ENCODE data around the gene CCL11.

DNA sequence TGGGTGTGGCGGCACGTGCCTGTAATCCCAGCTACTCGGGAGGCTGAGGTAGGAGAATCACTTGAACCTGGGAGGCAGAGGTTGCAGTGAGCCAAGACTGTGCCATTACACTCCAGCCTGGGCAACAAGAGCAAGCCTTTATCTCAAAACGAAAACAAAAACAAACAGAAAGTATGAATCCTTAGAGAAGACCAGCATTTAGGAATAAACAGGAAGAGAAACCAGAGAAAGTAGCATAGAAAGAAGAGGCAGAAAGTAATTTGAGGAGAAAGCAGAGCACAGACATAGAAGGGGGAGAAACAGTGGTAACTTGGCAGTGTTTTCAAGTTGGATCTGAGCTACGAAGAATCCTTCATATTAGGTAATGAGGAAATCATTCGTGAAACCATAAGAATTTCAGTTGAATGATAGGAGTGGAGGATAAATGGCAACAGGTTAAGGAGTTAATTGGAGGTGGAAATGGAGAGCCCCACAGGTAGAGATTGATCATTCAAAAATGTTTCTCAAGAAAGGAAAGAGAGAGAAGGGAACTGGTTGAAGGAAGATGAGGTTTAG is 40.1 kb upstream of the CCL11 start:
- TF ChIP-seq, protein P1, sequence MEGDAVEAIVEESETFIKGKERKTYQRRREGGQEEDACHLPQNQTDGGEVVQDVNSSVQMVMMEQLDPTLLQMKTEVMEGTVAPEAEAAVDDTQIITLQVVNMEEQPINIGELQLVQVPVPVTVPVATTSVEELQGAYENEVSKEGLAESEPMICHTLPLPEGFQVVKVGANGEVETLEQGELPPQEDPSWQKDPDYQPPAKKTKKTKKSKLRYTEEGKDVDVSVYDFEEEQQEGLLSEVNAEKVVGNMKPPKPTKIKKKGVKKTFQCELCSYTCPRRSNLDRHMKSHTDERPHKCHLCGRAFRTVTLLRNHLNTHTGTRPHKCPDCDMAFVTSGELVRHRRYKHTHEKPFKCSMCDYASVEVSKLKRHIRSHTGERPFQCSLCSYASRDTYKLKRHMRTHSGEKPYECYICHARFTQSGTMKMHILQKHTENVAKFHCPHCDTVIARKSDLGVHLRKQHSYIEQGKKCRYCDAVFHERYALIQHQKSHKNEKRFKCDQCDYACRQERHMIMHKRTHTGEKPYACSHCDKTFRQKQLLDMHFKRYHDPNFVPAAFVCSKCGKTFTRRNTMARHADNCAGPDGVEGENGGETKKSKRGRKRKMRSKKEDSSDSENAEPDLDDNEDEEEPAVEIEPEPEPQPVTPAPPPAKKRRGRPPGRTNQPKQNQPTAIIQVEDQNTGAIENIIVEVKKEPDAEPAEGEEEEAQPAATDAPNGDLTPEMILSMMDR (conservative IDR thresholded peaks at IDR 0.05; ENCODE audit: low read depth in 2 of 2), result no peak
- TF ChIP-seq POLR2AphosphoS5 (IDR thresholded peaks at IDR 0.05; ENCODE audit: low read depth) (no peak), ZNF331 (CRISPR knock-in tag; IDR thresholded peaks at IDR 0.05; ENCODE audit: low read depth) (no peak), JUNB (IDR thresholded peaks at IDR 0.05; ENCODE audit: unreplicated experiment) (no peak), CREB1 (CRISPR knock-in tag; IDR thresholded peaks at IDR 0.05; ENCODE audit: low read depth) (no peak)
- TF ChIP-seq, protein P2, sequence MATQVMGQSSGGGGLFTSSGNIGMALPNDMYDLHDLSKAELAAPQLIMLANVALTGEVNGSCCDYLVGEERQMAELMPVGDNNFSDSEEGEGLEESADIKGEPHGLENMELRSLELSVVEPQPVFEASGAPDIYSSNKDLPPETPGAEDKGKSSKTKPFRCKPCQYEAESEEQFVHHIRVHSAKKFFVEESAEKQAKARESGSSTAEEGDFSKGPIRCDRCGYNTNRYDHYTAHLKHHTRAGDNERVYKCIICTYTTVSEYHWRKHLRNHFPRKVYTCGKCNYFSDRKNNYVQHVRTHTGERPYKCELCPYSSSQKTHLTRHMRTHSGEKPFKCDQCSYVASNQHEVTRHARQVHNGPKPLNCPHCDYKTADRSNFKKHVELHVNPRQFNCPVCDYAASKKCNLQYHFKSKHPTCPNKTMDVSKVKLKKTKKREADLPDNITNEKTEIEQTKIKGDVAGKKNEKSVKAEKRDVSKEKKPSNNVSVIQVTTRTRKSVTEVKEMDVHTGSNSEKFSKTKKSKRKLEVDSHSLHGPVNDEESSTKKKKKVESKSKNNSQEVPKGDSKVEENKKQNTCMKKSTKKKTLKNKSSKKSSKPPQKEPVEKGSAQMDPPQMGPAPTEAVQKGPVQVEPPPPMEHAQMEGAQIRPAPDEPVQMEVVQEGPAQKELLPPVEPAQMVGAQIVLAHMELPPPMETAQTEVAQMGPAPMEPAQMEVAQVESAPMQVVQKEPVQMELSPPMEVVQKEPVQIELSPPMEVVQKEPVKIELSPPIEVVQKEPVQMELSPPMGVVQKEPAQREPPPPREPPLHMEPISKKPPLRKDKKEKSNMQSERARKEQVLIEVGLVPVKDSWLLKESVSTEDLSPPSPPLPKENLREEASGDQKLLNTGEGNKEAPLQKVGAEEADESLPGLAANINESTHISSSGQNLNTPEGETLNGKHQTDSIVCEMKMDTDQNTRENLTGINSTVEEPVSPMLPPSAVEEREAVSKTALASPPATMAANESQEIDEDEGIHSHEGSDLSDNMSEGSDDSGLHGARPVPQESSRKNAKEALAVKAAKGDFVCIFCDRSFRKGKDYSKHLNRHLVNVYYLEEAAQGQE (IDR thresholded peaks at IDR 0.05; ENCODE audit: unreplicated experiment), result no peak
